Measurements from ENCODE around the gene SLC27A2. TPM values are rescaled to one million over a fixed set of nuclear protein-coding genes. Genes with fewer than 3 reads are reported as not detected.
A peak's percentile ranks its signal among the peaks of the same experiment; 100 is the strongest.

SLC27A2 gene
- total and polyA plus RNA-seq, 10 of the 15 experiments (the other 5 are each of a cell fraction or from before 2014, with no cell fraction given) = 0.22 to 1.2 (median 0.69) TPM; not detected in 1

- DNase-seq (ENCODE audit: low read depth, low spot score) (no peak), ATAC-seq (no peak), FAIRE-seq (no peak)
- Histone ChIP-seq H3K9me3 (replicated peaks; ENCODE audit: control insufficient read depth, insufficient read depth, low read length) (no peaks in the 10 kb centered on the region), H3K79me2 (ENCODE audit: control insufficient read depth, insufficient read depth, low read length) (no peaks in the 10 kb centered on the region), H4K20me1 (ENCODE audit: control insufficient read depth, insufficient read depth) (no peaks in the 10 kb centered on the region), H3K27ac (ENCODE audit: control insufficient read depth, insufficient read depth) (no peak overlapping the region), H3K4me1 (ENCODE audit: control insufficient read depth, insufficient read depth, low read length) (no peaks in the 10 kb centered on the region), H3K4me3 (no peak overlapping the region), H2AFZ (ENCODE audit: control insufficient read depth, low read depth, low read length) (no peak overlapping the region), H3K4me2 (ENCODE audit: control insufficient read depth, insufficient read depth) (no peak overlapping the region), H3K9ac (ENCODE audit: control insufficient read depth, insufficient read depth, low read length) (no peak overlapping the region), H3K27me3 (replicated peaks in 1 of 2; ENCODE audit: control insufficient read depth in 2 of 2, insufficient read depth in 2 of 2, low read length in 1 of 2) (no peaks in the 10 kb centered on the region), H3K36me3 (ENCODE audit: control insufficient read depth in 2 of 2, insufficient read depth in 2 of 2, low read length in 1 of 2) (no peaks in the 10 kb centered on the region)
- CTCF ChIA-PET = no interaction called here
- intact Hi-C loops (cut with micrococcal nuclease; ENCODE audit: unreplicated experiment) = no loop called here
- WGBS (ENCODE audit: insufficient coverage, insufficient replicate concordance, low lambda C conversion rate, missing lambda C conversion rate) = 0% methylated on average over 2 of the region's 2 CpGs
- in situ Hi-C loops (cut with MboI) = no loop called here
- BruUV-seq (replicated peaks) = no TSS peak
- RAD21 ChIA-PET (ENCODE audit: unreplicated experiment) = no interaction called here
- SMC1A ChIA-PET (ENCODE audit: uncharacterized antibody, unreplicated experiment) = interaction anchor here (1.2 kb wide), 1 partner anchor 83 kb away, joined by 4 read pairs; no protein-coding TSS in a partner anchor
- no peak for TF ChIP-seq ZBTB11 (CRISPR knock-in tag; IDR thresholded peaks at IDR 0.05)
- no peak for TF ChIP-seq ATF7 (IDR thresholded peaks at IDR 0.05; ENCODE audit: low read depth)
- no peak for TF ChIP-seq GATAD2B (conservative IDR thresholded peaks at IDR 0.05; ENCODE audit: low read depth)
- TF ChIP-seq SPI1 (IDR thresholded peaks at IDR 0.05; ENCODE audit: borderline replicate concordance, insufficient read depth, low read depth, low read length) = peak; percentile 34; the same call in 1 of the 2 replicates
- no peak for TF ChIP-seq MXI1 (IDR thresholded peaks at IDR 0.05; ENCODE audit: low read depth, low read length)
- no peak for TF ChIP-seq CBFB (IDR thresholded peaks at IDR 0.05; ENCODE audit: low read depth)
- POLR2A ChIA-PET = no interaction called here
Observed at GRCh38 chr15:50232791-50233190, 50.8 kb downstream of the SLC27A2 start.

Data from GM12878 (cell line).